Measurements from ENCODE around the gene GFY. TPM values are rescaled to one million over a fixed set of nuclear protein-coding genes. Genes with fewer than 3 reads are reported as not detected.
A peak's percentile ranks its signal among the peaks of the same experiment; 100 is the strongest.

GFY gene
- total and polyA plus RNA-seq, 9 of the 15 experiments (the other 6 are each of a cell fraction or from before 2014, with no cell fraction given) = 0.06 to 0.40 (median 0.19) TPM; not detected in 3

- TF ChIP-seq POLR2G (IDR thresholded peaks at IDR 0.05; ENCODE audit: low read depth, low read length) (peak; percentile 48; the same call in 1 of the 2 replicates), TCFL5 (CRISPR knock-in tag; conservative IDR thresholded peaks at IDR 0.05) (no peak), DNMT1 (IDR thresholded peaks at IDR 0.05) (no peak), ZBTB43 (CRISPR knock-in tag; IDR thresholded peaks at IDR 0.05) (no peak), NR4A1 (CRISPR knock-in tag; IDR thresholded peaks at IDR 0.05) (no peak), NR4A1 (tag; IDR thresholded peaks at IDR 0.05) (no peak), HCFC1 (IDR thresholded peaks at IDR 0.05; ENCODE audit: low read depth, low read length) (no peak), THRAP3 (IDR thresholded peaks at IDR 0.05; ENCODE audit: borderline replicate concordance) (no peak), HMGN3 (IDR thresholded peaks at IDR 0.05; ENCODE audit: borderline replicate concordance, extremely low read depth, insufficient read length, low read depth, low read length) (peak; percentile 66), NBN (IDR thresholded peaks at IDR 0.05; ENCODE audit: low read depth) (no peak), GTF2B (IDR thresholded peaks at IDR 0.05; ENCODE audit: extremely low read depth, insufficient read length) (no peak), KDM1A (IDR thresholded peaks at IDR 0.05) (no peak)
These were observed 16.2 kb downstream of the GFY start, which contains the start of gene SLC17A7 (continued) for GRCh38 chr19:49441210-49441959.
